NB4 (cell line): Measurements from ENCODE around the gene FERMT2.

Experiments
- CTCF ChIP-seq: IDR thresholded peaks from one replicate; pipeline ENCODE4 v1.5.1; 2012; ENCODE audit warnings: low read depth, low read length
- MAX ChIP-seq: IDR thresholded peaks from 2 replicates; pipeline ENCODE4 v1.6.1; 2011; ENCODE audit warnings: low read depth, low read length
- POLR2A ChIP-seq: IDR thresholded peaks from 2 replicates; pipeline ENCODE4 v1.6.1; 2011; ENCODE audit warnings: mild to moderate bottlenecking; ENCODE audit not compliant: insufficient read length; ENCODE audit errors: extremely low read depth

DNA sequence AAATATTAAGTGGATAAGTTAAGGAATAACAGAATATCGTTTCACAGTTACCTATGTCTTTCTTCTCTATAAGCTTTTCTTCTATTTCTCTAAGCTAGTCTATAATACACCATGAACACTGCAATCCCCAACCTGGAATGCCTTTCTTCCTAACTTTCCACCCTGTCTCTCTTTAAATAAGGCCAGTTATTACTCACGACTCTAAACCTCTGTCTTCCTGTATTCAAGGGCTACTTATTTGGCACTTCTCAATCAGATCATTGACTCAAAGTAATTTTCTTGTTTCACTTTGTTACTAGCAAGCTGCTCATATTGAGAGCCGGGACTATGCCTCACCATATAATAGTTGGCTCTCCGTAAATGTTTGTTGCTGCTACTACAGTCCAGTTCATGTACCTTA is 13.5 kb downstream of the FERMT2 start:
- no peak for TF ChIP-seq POLR2A
- no peak for TF ChIP-seq CTCF
- no peak for TF ChIP-seq MAX
